GM18520 (cell line): Measurements from ENCODE around the gene USP34.

Experiments used
- ATAC-seq: cut with Tn5 transposase; IDR thresholded peaks from one replicate; pipeline ENCODE4 v1.9.1; 2021; ENCODE audit not compliant: unreplicated experiment

USP34 gene

GRCh38 chr2:61328707-61329251, 142.1 kb downstream of the USP34 start:
- ATAC-seq: no peak

DNA sequence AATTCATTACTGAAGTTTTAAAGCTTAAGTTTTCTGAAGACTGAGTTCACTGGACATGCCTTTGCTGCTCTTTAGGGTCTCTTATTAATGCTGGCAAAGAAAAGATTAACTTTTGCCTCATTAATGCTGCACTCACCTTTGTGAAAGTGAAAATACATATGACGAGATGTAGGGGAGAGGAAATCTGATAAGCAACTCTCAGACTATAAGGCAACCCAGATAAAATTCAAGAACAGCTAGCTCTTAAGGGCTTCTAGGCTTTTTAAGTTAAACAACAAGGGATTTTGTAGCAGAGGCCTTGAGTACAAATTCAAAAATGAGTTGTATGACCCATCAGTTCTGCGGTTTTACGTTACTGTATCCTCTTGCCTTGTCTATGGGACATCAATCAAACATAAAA, 143.7 kb downstream of the USP34 start:
- no peak for ATAC-seq

DNA sequence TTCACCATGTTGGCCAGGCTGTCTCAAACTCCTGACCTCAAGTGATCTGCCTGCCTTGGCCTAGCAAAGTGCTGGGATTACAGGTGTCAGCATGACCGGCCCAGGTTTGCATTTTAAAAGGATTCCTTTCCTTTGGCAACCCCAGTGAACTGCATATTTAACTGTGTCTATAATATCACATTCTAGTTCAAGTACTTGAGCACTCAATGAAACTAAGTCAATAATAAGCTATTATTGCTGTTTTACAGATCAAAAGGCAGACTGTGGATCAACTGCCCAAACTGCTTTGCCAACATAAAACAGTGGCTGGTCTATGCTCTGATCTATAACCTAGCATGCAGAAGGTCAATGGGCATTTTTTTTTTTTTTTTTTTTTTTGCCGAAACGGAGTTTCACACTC, 144.5 kb downstream of the USP34 start:
- ATAC-seq: no peak

- ATAC-seq: no peak
These were observed 150.7 kb downstream of the USP34 start for GRCh38 chr2:61320181-61320580.

DNA sequence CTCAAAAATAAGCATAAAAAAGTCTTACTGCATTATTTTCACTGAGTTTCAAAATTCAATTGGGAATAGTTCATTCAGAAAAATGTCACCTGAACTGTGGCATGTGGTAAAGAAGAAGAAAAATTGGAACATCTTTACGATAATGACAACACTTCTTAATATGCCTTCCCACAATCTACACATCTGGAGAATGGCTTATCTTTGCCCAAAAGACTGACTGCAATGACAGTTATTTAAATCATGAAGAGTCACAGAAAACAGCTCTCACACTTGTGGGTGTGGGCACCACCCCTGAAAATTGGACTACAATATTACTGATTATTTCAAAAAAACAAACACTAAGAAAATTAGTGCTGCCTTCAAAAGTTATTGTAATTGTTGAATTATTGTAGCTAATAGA, 152.3 kb downstream of the USP34 start:
- ATAC-seq: no peak

DNA sequence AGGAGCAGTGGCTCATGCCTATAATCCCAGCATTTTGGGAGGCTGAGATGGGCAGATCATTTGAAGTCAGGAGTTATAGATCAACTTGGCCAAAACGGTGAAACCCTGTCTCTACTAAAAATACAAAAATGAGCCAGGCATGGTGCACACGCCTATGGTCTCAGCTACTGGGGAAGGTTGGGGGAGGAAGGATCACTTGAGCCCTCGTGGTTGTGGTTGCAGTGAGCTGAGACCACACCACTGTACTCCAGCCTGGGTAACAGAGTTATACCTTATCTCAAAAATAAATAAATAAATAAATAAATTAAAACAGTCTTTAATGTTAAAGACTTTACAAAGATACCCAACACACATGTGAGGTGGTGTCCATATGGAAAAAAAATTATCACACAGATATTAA, 174.9 kb downstream of the USP34 start:
- no peak for ATAC-seq

- no peak for ATAC-seq
These were observed 178.9 kb downstream of the USP34 start for GRCh38 chr2:61291851-61292575.

DNA sequence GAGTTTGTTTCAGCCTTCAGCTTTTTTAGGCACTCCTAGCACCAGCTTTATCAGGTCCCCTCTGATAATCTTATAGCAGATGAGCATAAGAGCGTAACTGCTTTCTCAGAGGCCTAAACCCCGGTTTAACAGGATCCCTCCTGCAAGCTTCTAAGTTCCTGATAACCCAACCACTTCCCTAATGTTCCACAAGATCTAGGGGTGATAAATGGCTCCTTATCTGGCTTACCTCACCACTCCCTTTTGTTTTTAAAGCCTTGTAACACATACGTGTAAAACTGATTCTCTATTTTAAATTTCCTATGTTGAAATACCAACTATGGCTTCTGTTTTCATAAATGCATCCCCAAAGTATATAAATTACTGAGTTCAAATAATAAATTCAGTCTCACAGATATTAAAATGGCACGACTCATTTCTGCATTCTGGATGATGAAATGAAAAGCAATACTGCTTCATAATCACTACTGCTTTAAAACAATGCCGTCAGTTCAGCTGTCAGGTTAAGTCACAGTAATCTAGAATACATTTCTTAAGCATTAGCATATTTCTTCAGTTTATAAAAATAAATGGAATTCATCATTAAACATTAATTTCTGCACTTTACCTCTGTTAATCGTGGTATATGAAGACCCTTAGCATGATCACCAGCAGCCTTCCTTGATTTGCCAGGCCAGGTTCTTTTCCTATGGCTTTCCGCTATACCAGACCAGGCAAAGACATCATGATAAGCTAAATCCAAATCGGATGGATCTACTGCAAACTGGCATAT, 182.6 kb downstream of the USP34 start:
- no peak for ATAC-seq

DNA sequence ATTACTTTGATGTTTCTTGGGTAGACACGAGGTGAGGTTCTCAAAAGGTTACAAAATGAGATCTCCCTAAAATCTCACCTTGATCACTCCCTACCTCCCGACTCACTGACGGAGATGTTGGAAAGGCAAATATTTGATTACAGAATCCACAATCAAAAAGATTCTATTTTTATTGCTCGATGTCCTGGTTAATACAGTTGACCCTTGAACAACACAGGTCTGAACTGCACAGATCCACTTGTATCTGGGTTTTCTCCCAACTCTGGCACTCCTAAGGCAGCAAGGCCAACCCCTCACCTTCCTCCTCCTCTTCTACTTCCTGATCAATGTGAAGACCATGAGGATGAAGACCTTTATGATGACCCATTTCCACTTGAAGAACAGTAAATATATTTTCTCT, 183.6 kb downstream of the USP34 start:
- no peak for ATAC-seq

DNA sequence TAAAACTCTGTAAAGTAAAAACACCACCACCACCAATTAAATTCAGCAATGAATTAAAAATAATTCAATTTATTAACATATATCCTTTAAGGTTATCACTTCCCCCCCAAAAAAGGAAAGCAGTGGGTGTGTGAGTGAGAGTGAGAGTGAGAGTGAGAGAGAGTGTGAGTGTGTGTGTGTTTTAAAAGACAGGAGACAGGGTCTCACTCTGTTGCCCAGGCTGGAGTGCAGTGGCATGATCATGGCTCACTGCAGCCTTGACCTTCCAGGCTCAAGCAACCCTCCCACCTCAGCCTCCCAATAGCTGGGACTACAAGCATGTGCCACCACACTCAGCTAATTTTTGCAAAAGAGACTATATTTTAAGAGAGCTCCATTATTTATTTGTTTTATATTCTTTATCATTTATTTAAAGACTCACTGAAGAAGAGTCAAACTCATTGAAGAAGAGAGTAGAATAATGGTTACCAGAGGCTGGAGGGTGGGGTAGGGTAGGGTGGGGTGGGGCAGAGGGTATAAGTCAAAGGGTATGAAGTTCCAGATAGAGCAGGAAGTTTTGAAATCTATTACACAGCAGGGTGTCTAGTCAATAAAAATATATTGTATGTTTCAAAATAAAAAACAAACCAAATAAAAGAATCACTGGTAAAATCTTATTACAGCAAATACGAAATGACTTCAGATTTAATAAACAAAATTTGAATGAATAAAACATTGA, 187.3 kb downstream of the USP34 start:
- ATAC-seq: no peak

DNA sequence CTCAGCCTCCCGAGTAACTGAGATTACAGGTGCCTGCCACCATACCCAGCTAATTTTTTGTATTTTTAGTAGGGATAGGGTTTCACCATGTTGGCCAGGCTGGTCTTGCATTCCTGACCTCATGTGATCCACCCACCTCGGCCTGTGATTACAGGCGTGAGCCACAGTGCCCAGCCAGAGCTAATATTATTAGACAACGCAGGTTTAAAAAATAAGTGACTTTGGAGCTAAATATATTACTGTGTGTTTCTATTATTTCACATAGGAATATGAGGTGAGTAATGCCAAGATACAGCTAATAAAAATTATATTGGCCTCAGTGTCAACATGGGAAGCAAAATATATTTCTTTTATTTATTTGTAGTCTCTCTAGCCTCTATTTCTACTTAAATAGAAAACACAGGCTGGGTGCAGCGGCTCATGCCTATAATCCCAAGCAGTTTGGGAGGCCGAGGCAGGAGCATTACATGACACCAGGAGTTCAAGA, 188.7 kb downstream of the USP34 start:
- ATAC-seq: no peak

DNA sequence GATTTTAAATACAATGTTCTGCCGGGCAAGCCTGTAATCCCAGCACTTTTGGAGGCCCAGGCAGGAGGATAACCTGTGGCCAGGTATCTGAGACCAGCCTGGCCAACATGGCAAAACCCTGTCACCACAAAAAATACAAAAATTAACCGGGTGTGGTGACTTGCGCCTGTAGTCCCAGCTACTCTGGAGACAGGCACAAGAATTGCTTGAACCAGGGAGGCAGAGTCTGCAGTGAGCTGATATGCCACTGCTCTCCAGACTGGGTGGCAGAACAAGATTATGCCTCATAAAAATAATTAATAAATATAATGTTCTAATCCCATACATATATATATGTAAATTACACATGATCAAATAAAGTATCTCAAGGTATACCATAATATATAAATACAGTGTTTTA, 189.6 kb downstream of the USP34 start:
- no peak for ATAC-seq

DNA sequence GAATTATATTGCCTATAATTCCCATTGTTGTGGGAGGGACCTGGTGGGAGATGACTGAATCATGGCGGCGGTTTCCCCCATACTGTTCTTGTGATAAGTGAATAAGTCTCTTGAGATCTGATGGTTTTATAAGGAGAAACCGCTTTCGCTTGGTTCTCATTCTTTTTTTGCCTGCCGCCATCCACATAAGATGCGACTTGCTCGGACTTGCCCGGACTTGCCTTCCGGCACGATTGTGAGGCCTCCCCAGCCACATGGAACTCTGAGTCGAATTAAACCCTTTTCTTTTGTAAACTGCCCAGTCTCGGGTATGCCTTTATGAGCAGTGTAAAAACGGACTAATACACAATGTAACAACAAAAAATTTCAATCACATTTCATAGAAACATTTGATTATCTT, 193.1 kb downstream of the USP34 start:
- ATAC-seq: no peak

DNA sequence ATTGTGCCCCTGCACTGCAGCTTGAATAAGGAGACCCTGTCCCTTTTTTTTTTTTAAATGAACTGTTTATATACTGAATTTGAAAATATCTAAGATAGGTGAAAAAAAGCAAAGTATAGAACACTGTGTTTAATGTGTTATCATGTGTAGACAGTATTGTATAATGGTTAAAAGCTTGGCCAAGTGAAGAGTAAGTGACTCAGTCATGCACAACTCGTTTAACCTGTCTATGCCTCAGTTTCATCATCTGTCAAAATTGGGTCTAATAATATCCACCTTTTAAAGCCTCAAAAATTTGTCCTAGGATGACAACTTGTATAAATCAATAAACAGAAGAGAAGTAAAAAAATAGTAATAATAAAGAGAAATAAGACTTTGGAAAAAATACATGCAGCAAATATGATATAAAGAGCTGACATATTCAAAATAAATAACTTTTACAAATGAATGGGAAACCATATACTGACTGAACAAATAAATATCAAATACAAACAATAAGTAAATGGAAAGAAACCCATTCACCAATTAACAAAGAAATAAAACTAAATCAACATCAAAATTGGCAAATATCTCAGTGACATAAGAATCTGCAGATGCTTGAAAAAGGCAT, 195.2 kb downstream of the USP34 start:
- ATAC-seq: no peak

DNA sequence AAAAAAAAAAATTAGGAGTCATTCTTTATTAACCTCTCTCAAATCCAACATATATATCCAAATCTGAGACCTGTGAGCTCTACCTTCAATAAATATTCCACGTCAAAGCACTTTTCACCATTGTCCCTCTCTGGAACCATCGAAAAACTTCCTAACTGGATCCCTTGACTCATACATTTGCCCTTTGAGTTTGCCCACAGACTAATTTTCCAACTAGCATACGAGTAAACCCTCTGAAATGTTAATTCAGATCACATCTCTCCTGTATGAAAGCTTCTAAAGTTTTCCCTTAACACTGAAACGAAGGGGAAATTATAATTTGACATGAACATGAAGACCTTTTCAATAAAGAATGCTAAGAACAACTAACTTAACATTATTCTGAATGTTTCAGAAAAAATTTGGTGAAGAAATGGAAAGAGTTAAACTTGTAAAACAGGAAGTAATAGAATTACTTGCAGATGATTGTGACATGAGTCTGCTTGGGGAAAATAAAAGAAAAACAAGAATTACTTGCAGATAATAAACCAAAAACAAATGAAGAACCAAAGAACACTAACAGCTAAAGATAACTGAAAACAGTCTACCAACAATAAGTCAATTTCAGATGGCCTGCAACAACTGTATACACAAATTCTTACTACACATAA, 198.3 kb downstream of the USP34 start:
- no peak for ATAC-seq

- no peak for ATAC-seq
These were observed 202.6 kb downstream of the USP34 start for GRCh38 chr2:61268249-61268648.

DNA sequence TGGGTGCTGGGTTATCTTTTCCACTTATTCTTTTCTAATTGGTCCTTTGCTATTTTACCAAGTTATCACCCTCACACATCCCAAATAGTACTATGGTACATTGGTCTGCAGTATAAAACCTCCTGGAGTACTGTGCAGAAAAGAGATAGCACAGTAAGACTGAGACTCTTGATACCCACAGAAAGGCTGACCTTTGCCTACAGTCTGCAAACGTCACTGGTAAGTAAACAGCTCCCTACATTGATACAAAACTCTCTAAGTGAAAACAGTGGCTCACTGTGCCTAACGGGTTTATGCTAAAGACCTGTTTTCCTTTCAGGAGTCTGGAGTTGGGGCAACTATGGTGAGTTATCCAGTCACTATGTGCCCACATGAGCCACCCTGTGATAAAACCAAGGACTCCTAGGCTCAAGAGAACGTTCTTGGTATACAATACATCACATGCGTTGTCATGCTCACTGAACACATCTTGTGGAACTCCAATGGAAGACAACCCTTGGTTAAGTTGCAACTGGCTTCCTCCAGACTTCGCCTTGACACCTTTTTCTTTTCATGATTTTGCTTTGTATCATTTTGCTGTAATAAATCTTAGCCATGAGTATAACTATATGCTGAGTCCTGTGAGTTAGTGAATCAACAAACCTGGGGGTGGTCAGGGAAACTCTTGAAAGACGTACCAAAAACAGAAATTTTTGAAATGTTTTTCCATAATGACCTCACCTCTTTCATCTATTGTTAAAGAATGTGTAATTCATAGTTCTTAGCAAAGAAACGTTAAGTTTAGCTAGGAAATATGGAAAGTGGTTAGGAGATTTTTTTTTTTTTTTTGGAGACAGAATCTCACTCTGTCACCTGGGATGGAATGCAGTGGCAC, 204.0 kb downstream of the USP34 start:
- no peak for ATAC-seq

- ATAC-seq: no peak
These were observed 207.1 kb downstream of the USP34 start for GRCh38 chr2:61263830-61264229.

DNA sequence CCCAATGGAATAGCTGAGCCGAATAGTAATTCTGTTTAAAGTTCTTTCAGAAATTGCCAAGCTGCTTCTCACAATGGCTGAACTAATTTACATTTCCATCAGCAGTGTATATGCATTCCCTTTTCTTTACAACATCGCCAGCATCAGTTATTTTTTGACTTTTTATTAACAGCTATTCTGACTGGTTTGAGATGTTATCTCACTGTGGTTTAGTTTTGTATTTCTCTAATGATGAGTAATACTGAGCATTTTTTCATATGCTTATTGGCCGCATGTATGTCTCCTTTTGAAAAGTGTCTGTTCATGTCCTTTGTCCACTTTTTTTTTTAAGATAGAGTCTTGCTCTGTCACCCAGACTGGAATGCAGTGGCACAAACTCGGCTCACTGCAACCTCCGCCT, 208.2 kb downstream of the USP34 start:
- ATAC-seq: no peak

GRCh38 chr2:61257446-61257845, 213.4 kb downstream of the USP34 start:
- ATAC-seq: no peak
